ENCODE results near the gene ATAD2B.
"Not testable (repeated sequence)": the region's sequence is repeated elsewhere in the genome, so short reads cannot be mapped to it uniquely, and the experiment has no call there.

The ATAD2B gene

GRCh38 chr2:23926750-23927571, at the start of gene ATAD2B:
Gene ATAD2B, minus strand, starts transcription at chr2:23927123. Its CDS starts 353 bp downstream, at chr2:23926770.
- peak; percentile 97 to 99 for DNase-seq
- TF ChIP-seq GATA1 (IDR thresholded peaks at IDR 0.05; ENCODE audit: low read depth, low read length), result no peak
- TF ChIP-seq POLR2A (IDR thresholded peaks at IDR 0.05; ENCODE audit: low read length), result peak; percentile 93

DNA sequence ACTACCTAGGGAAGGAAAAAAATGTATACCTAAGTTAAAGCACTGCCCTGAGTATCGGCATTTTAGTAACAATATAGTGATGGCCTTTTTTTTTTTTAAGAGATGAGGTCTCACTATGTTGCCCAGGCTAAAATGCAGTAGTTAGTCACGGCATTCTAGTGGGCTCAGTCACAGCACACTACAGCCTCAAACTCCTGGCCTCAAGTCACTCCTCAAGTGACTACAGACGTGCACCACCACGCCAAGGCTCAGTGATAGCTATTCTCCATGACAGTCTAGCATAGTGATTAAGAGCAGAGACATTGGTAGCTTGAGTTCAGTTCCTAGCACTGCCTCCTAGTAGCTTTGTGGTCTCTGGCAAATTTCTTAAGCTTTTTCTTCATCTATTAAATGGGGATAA, 40.9 kb upstream of the ATAD2B start:
- TF ChIP-seq GATA1 (IDR thresholded peaks at IDR 0.05; ENCODE audit: low read depth, low read length), result no peak
- TF ChIP-seq POLR2A (IDR thresholded peaks at IDR 0.05; ENCODE audit: low read length), result no peak
- no peak for DNase-seq

GRCh38 chr2:23954325-23955014, 27.5 kb upstream of the ATAD2B start:
- no peak for TF ChIP-seq POLR2A (IDR thresholded peaks at IDR 0.05; ENCODE audit: low read length)
- TF ChIP-seq GATA1 (IDR thresholded peaks at IDR 0.05; ENCODE audit: low read depth, low read length), result no peak
- no peak for DNase-seq

DNA sequence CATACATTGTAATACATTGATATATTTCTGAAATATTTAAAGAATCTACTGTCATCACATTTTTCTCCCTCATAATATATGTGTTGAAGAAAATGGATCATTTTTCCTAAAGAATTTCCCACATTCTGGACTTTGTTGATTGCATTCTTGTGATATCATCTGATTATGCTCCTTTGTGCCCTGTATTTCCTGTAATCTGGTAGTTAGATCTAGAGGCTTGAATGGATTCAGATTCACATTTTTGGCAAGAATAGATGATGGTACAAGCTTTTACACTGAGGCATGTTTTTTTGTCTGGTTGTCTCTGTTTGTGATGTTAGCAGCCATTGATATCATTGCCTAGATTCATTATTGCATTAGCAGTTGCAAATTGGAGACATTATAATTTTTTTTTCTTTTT, 26.7 kb upstream of the ATAD2B start:
- TF ChIP-seq POLR2A (IDR thresholded peaks at IDR 0.05; ENCODE audit: low read length) (no peak), GATA1 (IDR thresholded peaks at IDR 0.05; ENCODE audit: low read depth, low read length) (no peak)
- DNase-seq, result no peak

GRCh38 chr2:23952558-23952957, 25.6 kb upstream of the ATAD2B start:
- DNase-seq, result not testable (repeated sequence)

- no peak for TF ChIP-seq GATA1 (IDR thresholded peaks at IDR 0.05; ENCODE audit: low read depth, low read length)
- no peak for TF ChIP-seq POLR2A (IDR thresholded peaks at IDR 0.05; ENCODE audit: low read length)
- no peak for DNase-seq
These were observed 20.4 kb upstream of the ATAD2B start for GRCh38 chr2:23947350-23947749.

DNA sequence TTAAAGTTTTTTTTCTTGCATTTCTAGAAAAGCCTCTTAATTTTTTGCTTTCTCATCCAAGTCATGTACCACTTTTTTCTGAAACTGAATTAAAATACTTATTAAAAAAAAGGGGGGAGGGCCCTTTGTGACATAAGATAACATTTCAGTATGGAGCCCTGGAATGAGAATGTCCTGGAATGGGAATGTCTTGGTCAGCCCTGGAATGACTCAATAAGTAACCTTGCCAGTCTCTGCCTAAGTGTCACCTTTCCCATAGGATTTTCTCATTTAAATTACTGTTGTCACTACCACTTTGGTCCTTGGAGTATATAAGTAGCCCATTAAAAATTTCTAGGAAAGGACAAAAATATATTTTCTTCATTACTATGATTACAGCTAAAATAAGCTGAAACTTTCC, 18.1 kb upstream of the ATAD2B start:
- no peak for TF ChIP-seq GATA1 (IDR thresholded peaks at IDR 0.05; ENCODE audit: low read depth, low read length)
- TF ChIP-seq POLR2A (IDR thresholded peaks at IDR 0.05; ENCODE audit: low read length), result no peak
- DNase-seq, result no peak

DNA sequence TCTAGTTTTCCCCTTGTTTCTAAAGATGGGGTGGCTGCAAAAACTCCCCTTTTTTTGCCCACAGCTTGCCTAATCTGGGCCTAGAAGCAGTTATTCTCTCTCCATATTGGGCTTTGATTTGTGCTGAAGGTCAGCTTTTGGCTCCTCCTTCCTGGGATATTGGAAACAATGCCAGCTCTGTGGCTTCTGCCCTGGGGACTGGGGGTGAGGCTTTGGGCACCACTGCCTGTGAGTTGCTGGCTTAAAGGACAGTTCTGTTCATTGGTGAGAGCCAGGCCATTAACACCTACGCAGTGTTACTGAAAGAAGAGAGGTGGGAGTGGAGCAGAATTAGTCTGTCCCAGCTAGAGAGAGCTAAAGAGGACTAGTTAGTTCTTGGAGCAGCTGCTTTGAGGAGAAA, 17.6 kb upstream of the ATAD2B start:
- no peak for DNase-seq

GRCh38 chr2:23943666-23944065, 16.7 kb upstream of the ATAD2B start:
- no peak for TF ChIP-seq POLR2A (IDR thresholded peaks at IDR 0.05; ENCODE audit: low read length)
- TF ChIP-seq GATA1 (IDR thresholded peaks at IDR 0.05; ENCODE audit: low read depth, low read length), result no peak
- DNase-seq, result no peak

More for the DNA sequence above, 17.6 kb upstream of the ATAD2B start:
- TF ChIP-seq GATA1 (IDR thresholded peaks at IDR 0.05; ENCODE audit: low read depth, low read length) (no peak), POLR2A (IDR thresholded peaks at IDR 0.05; ENCODE audit: low read length) (no peak)

DNA sequence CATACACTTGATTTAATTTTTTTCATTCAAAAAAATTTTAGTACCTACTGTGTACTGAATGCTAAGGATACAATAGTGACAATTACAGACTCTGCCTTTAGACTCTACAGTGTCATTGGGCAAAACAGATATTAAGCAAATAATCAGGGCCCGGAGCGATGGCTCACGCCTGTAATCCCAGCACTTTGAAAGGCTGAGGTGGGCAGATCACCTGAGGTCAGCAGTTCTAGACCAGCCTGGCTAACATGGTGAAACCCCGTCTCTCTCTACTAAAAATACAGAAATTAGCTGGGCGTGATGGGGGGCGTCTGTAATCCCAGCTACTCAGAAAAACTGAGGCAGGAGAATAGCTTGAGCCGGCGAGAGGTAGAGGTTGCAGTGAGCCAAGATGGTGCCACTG, 14.7 kb upstream of the ATAD2B start:
- TF ChIP-seq GATA1 (IDR thresholded peaks at IDR 0.05; ENCODE audit: low read depth, low read length) (no peak), POLR2A (IDR thresholded peaks at IDR 0.05; ENCODE audit: low read length) (no peak)
- no peak for DNase-seq

DNA sequence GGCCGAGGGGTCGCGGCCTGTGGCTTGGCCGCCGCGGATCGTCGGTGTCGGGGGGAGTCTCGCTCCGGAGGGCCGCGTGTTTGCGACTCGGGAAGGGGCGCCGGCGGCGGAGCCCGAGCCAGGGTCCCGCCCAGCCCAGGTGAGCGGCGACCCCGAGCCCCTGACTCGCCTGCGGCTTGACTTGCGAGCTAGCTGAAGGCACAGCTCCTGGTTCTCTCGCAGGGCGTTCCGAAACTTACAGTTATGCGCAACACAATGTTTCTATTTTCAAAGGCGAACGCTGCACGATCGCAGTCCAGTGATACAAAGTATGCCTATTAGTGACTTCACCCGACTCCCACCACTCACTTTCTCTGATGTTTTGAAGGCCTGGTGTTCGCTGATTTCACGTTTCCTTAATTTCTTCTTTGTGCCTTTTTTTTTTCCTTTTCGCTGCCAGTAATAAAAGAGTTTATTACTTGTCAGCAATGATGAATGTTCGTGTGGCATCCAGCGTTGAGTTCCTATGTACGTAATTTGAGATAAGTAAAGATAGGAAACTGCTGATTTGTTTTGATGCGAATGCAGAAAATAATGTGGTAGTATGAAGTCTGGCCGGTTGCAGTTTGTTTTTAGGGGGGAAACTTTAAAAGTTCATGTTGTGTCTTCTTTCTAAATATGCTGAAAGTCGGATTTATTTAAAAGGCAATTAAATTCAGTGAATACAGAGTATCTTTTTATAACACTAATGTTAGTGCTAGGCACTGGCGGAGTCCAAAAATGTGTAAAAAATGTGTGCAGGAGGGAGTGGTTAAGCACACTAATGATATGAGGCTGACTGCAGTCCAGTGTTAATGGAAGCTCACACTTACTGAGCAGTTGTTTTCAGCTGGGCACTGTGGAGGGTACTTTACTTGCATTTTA, 14.0 kb upstream of the ATAD2B start:
- no peak for TF ChIP-seq POLR2A (IDR thresholded peaks at IDR 0.05; ENCODE audit: low read length)
- no peak for TF ChIP-seq GATA1 (IDR thresholded peaks at IDR 0.05; ENCODE audit: low read depth, low read length)
- DNase-seq, result peak; percentile 69 to 78

DNA sequence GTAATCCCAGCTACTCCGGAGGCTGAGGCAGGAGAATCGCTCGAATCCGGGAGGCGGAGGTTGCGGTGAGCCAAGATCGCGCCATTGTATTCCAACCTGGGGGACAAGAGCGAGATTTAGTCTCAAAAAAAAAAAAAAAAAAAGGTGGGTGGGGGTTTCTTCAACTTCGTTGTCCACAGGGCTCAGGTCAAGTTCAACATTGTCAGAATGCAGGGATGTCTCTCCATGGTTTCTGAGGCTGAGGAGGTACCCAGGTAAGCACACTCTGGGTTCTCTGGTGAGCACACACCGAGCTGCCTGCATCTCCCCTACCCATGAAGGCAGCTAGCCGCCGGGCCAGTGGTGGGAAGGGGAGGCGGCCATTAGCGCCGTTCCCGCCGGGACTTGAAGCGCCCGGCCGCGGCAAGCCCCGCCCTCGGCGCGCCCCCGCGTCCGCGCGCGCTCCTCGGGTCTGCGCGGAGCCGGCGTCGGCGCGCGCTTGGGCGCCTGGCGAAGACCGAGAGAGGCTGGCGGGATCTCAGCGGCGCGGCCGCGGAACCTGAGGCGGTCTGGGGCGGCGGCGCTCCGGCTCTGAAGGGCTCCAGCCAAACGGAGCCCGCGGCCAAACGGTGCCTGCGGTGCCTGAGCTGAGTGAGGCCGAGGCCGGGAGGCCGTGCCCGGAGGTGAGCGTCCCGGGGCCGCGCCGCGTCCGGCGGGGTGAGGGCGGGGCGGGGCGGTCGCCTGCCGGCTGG, 13.2 kb upstream of the ATAD2B start, which contains the start of gene UBXN2A:
TSS of gene UBXN2A (plus strand) at position 477 of the 731 bp plus-strand sequence. CDS start 17,852 bp downstream, outside the sequence.
- peak; percentile 88 to 93 for DNase-seq
- TF ChIP-seq POLR2A (IDR thresholded peaks at IDR 0.05; ENCODE audit: low read length) (peak; percentile 89), GATA1 (IDR thresholded peaks at IDR 0.05; ENCODE audit: low read depth, low read length) (no peak)

GRCh38 chr2:23934259-23934658, 7.3 kb upstream of the ATAD2B start:
- no peak for DNase-seq
- TF ChIP-seq GATA1 (IDR thresholded peaks at IDR 0.05; ENCODE audit: low read depth, low read length) (no peak), POLR2A (IDR thresholded peaks at IDR 0.05; ENCODE audit: low read length) (no peak)

Measured in erythroblast (primary cell).